ENCODE data around the gene SHOX. TPM values are rescaled to one million over a fixed set of nuclear protein-coding genes. Genes with fewer than 3 reads are reported as not detected.

The SHOX gene
- total RNA-seq, 4 donors from 2014 or later, result 0.29 to 2.8 (median 0.89) TPM

DNA sequence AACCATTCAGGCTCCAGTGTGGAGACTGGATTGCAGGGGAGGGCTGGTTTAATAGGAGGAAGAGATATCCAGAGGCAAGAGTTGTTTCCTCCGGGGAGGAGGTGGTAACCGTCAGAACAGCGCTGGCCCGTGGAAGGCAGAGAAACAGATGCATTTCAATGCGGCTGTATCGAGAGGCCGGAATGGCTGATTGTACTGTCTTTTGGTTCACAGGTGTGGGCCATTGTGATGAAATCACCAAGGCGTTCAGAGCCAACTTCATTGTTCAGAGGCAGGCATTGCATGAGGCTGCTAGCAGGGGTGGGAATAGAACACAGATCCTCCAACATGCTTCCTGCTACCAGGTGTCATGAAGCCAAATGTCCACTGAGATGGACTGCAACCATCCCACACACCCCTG is 53.0 kb downstream of the SHOX start:
- H3K9me3 ChIP-seq, result no peaks in the 10 kb centered on the region
- intact Hi-C loops (cut with DNase I; ENCODE audit: low total_unique reads) (no loop called here), in situ Hi-C loops (cut with MboI; ENCODE audit: low sequenced_read_pairs in 4 of 4) (no loop called here)
- H3K27me3 ChIP-seq, result no peaks in the 10 kb centered on the region
- H3K27ac ChIP-seq, result no peak overlapping the region
- H3K4me3 ChIP-seq, result no peak overlapping the region
- TF ChIP-seq, protein P1, sequence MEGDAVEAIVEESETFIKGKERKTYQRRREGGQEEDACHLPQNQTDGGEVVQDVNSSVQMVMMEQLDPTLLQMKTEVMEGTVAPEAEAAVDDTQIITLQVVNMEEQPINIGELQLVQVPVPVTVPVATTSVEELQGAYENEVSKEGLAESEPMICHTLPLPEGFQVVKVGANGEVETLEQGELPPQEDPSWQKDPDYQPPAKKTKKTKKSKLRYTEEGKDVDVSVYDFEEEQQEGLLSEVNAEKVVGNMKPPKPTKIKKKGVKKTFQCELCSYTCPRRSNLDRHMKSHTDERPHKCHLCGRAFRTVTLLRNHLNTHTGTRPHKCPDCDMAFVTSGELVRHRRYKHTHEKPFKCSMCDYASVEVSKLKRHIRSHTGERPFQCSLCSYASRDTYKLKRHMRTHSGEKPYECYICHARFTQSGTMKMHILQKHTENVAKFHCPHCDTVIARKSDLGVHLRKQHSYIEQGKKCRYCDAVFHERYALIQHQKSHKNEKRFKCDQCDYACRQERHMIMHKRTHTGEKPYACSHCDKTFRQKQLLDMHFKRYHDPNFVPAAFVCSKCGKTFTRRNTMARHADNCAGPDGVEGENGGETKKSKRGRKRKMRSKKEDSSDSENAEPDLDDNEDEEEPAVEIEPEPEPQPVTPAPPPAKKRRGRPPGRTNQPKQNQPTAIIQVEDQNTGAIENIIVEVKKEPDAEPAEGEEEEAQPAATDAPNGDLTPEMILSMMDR (IDR thresholded peaks at IDR 0.05 in 4 of 5, conservative IDR thresholded peaks at IDR 0.05 in 1 of 5), result no peak
- TF ChIP-seq POLR2A (IDR thresholded peaks at IDR 0.05), result no peak
- no peak for DNase-seq
- no peak for ATAC-seq
- no peaks in the 10 kb centered on the region for H3K36me3 ChIP-seq
- H3K4me1 ChIP-seq, result no peaks in the 10 kb centered on the region

DNA sequence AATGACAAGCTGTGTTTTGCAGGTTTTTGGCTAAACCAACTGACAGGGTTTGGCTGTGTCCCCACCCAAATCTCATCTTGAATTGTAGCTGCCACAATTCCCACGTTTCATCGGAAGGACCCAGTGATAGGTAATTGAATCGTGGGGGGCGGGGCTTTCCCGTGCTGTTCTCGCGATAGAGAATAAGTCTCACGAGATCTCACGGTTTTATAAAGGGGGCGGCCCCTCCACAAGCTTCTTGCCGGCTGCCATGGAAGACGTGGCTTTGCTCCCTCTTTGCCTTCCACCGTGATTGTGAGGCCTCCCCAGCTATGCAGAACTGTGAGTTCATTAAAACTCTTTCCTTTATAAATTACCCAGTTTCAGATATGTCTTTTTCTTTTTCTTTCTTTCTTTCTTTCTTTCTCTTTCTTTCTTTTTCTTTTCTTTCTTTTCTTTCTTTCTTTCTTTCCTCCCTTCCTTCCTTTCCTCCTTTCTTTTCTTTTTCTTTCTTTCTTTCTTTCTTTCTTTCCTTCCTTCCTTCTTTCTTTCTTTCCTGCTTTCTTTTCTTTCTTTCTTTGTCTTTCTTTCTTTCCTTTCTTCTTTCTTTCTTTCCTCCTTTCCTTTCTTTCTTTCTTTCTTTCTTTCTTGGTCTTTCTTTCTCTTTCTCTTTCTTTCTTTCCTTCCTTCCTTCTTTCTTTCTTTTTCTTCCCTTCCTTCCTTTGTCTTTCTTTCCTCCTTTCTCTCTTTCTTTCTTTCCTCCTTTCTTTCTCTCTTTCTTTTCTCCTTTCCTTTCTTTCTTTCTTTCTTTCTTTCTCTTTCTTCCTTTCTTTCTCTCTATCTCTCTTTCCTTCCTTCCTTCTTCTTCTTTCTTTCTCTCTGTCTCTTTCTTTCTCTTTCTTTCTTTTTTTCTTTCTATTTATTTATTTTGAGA is 54.8 kb downstream of the SHOX start:
- intact Hi-C loops (cut with DNase I; ENCODE audit: low total_unique reads) (no loop called here), in situ Hi-C loops (cut with MboI; ENCODE audit: low sequenced_read_pairs in 4 of 4) (no loop called here)
- DNase-seq (no peak), ATAC-seq (no peak)
- H3K4me3 ChIP-seq, result no peak overlapping the region
- H3K36me3 ChIP-seq, result no peaks in the 10 kb centered on the region
- H3K4me1 ChIP-seq, result no peaks in the 10 kb centered on the region
- TF ChIP-seq, protein P1 (IDR thresholded peaks at IDR 0.05 in 4 of 5, conservative IDR thresholded peaks at IDR 0.05 in 1 of 5), result no peak
- no peak for TF ChIP-seq POLR2A (IDR thresholded peaks at IDR 0.05)
- H3K27ac ChIP-seq, result no peak overlapping the region
- no peaks in the 10 kb centered on the region for H3K9me3 ChIP-seq
- no peaks in the 10 kb centered on the region for H3K27me3 ChIP-seq

DNA sequence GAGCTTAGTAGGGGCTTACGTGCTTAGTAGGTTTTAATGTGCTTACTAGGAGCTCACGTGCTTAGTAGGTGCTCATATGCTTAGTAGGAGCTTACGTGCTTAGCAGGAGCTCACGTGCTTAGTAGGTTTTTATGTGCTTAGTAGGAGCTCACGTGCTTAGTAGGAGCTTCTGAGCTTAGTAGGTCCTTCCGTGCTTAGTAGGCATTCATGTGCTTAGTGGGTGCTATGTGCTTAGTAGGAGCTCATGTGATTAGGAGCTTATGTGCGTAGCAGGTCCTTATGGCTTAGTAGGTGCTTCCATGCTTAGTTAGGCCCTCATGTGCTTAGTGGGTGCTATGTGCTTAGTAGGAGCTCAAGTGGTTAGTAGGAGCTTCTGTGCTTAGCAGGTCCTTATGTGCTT is 59.4 kb downstream of the SHOX start:
- TF ChIP-seq, protein P1 (IDR thresholded peaks at IDR 0.05 in 4 of 5, conservative IDR thresholded peaks at IDR 0.05 in 1 of 5), result no peak
- no peak for TF ChIP-seq POLR2A (IDR thresholded peaks at IDR 0.05)
- intact Hi-C loops (cut with DNase I; ENCODE audit: low total_unique reads) (no loop called here), in situ Hi-C loops (cut with MboI; ENCODE audit: low sequenced_read_pairs in 4 of 4) (no loop called here)
- DNase-seq (no peak), ATAC-seq (no peak)
- no peak overlapping the region for H3K27ac ChIP-seq
- no peak overlapping the region for H3K4me3 ChIP-seq
- no peaks in the 10 kb centered on the region for H3K4me1 ChIP-seq
- H3K9me3 ChIP-seq, result no peaks in the 10 kb centered on the region
- H3K36me3 ChIP-seq, result no peaks in the 10 kb centered on the region
- H3K27me3 ChIP-seq, result no peaks in the 10 kb centered on the region

DNA sequence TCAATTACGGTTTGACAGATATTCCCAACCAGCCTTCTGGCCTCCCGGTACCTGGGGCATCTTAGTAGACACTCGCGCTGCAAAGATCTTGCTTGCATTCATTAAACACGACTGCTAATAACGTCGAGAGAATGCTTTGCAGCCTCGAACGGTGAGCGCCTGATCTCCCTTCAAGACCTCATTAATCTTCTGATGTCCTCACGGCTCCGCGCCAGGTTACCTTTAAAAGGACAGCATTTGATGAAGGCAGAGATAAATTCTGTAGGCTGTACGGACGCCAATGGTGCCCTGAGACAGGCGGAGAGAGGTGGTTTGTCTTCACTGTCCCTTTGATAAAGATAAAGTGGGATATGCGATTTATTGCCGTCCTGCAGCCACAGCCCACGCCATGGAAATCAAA is 64.2 kb downstream of the SHOX start:
- intact Hi-C loops (cut with DNase I; ENCODE audit: low total_unique reads), result no loop called here

More for the DNA sequence above, 64.2 kb downstream of the SHOX start:
- Histone ChIP-seq H3K27ac (no peak overlapping the region), H3K9me3 (no peaks in the 10 kb centered on the region), H3K27me3 (no peaks in the 10 kb centered on the region), H3K4me3 (no peak overlapping the region), H3K36me3 (no peaks in the 10 kb centered on the region), H3K4me1 (no peaks in the 10 kb centered on the region)
- ATAC-seq, result no peak
- TF ChIP-seq POLR2A (IDR thresholded peaks at IDR 0.05), result no peak
- TF ChIP-seq, protein P1 (IDR thresholded peaks at IDR 0.05 in 4 of 5, conservative IDR thresholded peaks at IDR 0.05 in 1 of 5), result no peak
- in situ Hi-C loops (cut with MboI; ENCODE audit: low sequenced_read_pairs in 4 of 4), result no loop called here
- no peak for DNase-seq

All from gastrocnemius medialis (tissue), 4 donors.